Peyer's patch (tissue), 4 donors: ENCODE results near the gene TADA2B. TPM values are rescaled to one million over a fixed set of nuclear protein-coding genes. Genes with fewer than 3 reads are reported as not detected.
A peak's percentile ranks its signal among the peaks of the same experiment; 100 is the strongest.

Experiments
- DNase-seq, 3 donors: peaks; one replicate each; pipeline ENCODE4 v3.0.0-alpha.2; 2017 to 2019
- H3K27ac ChIP-seq, 4 donors: fragments of 200-600 bp; sonication (generic); one replicate each; pipeline ENCODE4 v1.5.1; 2016 to 2019
- H3K27me3 ChIP-seq, 2 donors: fragments of 200-600 bp; sonication (generic); one replicate each; pipeline ENCODE4 v1.5.1; 2019
- H3K36me3 ChIP-seq, 3 donors: fragments of 200-600 bp; sonication (generic); one replicate each; pipeline ENCODE4 v1.5.1; 2016 to 2019
- H3K4me1 ChIP-seq, 4 donors: fragments of 200-600 bp; sonication (generic); one replicate each; pipeline ENCODE4 v1.5.1; 2016 to 2019
- H3K4me3 ChIP-seq, 4 donors: fragments of 200-600 bp; sonication (generic); 1 replicate in 3 of 4; 2 replicates in 1 of 4; pipeline ENCODE4 v1.5.1; 2016 to 2019; ENCODE audit warnings: mild to moderate bottlenecking in 1 of 4
- H3K9me3 ChIP-seq, 4 donors: fragments of 200-600 bp; sonication (generic); one replicate each; pipeline ENCODE4 v1.5.1; 2016 to 2019; ENCODE audit warnings: mild to moderate bottlenecking in 1 of 4
- POLR2A ChIP-seq, 2 donors: fragments of 450-650 bp; IDR thresholded peaks; one replicate each; pipeline ENCODE4 v1.5.1; 2017; ENCODE audit warnings: antibody characterized with exemption in 2 of 2, mild to moderate bottlenecking in 2 of 2, moderate library complexity in 2 of 2
- total RNA-seq, 4 donors: library from RNA; depleted of rRNA; stranded (reverse); fragments of >200 nt; gene quantifications; one replicate each; pipeline ENCODE4 v1.1.0, GENCODE V29; 2016
- TF ChIP-seq, protein P1 (sequence below), 6 experiments: fragments of 450-650 bp in 4 of 6; fragments of 200-600 bp in 2 of 6; sonication (generic) in 1 of 6; IDR thresholded peaks; one replicate each; pipeline ENCODE4 v1.5.1; 2017 to 2019; ENCODE audit warnings: antibody characterized with exemption in 6 of 6, mild to moderate bottlenecking in 3 of 6, moderate library complexity in 1 of 6

Gene TADA2B
- total RNA-seq, 4 donors from 2014 or later = 23.1 to 31.4 (median 27.8) TPM

DNA sequence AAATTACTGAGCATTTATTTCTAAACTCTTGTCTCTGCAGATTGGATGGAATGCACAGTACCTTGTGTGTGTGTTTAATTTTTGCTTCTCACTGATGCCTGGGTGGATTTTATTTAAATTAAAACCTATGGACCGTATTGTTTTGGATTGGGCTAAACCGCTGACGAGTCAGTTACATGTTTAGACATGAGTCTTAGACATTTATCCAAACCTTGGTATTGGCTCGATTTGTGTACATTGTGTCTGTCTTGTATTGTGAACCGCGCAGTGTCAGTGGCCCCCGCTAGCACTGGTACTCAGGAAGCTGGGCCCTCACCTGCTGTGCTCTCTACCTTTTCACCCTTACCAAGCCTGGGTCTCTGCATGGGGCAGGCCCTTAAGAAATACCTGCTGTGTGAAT lies 40.8 kb upstream of the TADA2B start:
- Histone ChIP-seq H3K27me3 (no peaks in the 10 kb centered on the region), H3K9me3 (no peaks in the 10 kb centered on the region), H3K4me1 (peaks cover 0 to 6% (median 0%) of the 10 kb centered on the region in 4 donors), H3K27ac (no peak overlapping the region), H3K4me3 (no peak overlapping the region), H3K36me3 (peaks cover 0 to 88% (median 0%) of the 10 kb centered on the region in 3 donors)
- DNase-seq = no peak
- no peak for TF ChIP-seq POLR2A (IDR thresholded peaks at IDR 0.05)
- TF ChIP-seq, protein P1, sequence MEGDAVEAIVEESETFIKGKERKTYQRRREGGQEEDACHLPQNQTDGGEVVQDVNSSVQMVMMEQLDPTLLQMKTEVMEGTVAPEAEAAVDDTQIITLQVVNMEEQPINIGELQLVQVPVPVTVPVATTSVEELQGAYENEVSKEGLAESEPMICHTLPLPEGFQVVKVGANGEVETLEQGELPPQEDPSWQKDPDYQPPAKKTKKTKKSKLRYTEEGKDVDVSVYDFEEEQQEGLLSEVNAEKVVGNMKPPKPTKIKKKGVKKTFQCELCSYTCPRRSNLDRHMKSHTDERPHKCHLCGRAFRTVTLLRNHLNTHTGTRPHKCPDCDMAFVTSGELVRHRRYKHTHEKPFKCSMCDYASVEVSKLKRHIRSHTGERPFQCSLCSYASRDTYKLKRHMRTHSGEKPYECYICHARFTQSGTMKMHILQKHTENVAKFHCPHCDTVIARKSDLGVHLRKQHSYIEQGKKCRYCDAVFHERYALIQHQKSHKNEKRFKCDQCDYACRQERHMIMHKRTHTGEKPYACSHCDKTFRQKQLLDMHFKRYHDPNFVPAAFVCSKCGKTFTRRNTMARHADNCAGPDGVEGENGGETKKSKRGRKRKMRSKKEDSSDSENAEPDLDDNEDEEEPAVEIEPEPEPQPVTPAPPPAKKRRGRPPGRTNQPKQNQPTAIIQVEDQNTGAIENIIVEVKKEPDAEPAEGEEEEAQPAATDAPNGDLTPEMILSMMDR (IDR thresholded peaks at IDR 0.05) = no peak

DNA sequence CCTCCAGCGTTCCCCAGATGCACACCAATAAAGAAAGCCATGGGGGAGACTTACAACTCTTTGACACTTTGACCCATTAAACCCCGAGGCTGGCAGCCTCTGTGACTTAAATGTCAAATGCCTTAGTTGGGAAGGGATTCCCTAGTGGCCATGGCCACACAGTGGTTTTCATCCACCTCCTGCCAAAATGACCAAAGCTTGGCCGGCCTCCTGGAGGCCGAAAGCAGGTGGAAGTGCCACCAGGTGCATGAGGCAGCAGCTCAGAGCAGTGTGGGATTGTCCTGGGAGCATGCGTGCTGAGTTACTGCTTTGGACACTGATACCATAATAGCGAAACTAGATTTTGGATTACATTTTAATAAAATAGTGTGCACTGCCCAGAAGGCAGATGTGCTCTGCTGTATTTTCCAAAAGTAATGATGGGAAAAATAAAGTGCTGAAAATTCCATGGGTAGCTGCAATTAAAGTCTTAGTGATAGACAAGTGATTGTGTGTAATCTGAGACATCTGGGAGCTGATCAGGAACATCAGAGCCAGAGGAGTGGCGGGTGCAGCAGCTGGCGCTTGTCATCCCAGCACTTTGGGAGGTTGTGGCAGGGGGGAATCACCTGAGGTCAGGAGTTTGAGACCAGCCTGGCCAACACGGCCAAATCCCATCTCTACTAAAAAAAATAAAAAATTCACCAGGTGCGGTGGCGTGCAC lies 39.8 kb upstream of the TADA2B start:
- peak in 1 of 3 donors; percentile 24 for DNase-seq
- Histone ChIP-seq H3K4me3 (no peak overlapping the region), H3K27ac (no peak overlapping the region), H3K36me3 (peaks cover 0 to 87% (median 0%) of the 10 kb centered on the region in 3 donors), H3K27me3 (no peaks in the 10 kb centered on the region), H3K9me3 (no peaks in the 10 kb centered on the region), H3K4me1 (peaks cover 0 to 13% (median 0%) of the 10 kb centered on the region in 4 donors)
- TF ChIP-seq, protein P1 (IDR thresholded peaks at IDR 0.05) = no peak
- no peak for TF ChIP-seq POLR2A (IDR thresholded peaks at IDR 0.05)

DNA sequence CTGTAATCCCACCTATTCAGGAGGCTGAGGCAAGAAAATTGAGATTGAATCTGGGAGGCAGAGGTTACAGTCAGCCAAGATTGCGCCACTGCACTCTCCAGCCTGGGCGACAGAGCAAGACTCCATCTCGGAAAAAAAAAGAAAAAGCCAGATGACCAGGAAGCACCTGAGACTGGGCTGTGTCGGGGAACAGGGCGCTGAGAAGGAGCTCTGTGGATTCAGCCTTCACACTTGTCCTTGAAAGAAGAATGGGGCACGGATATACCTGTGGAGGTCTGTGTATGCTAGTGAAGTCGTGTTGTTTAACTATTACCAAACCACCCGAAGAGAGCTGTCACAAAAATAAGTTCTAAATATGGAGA lies 39.3 kb upstream of the TADA2B start:
- Histone ChIP-seq H3K27ac (no peak overlapping the region), H3K4me1 (peaks cover 0 to 13% (median 0%) of the 10 kb centered on the region in 4 donors), H3K4me3 (no peak overlapping the region), H3K9me3 (no peaks in the 10 kb centered on the region), H3K36me3 (peaks cover 0 to 87% (median 0%) of the 10 kb centered on the region in 3 donors), H3K27me3 (no peaks in the 10 kb centered on the region)
- TF ChIP-seq POLR2A (IDR thresholded peaks at IDR 0.05) = no peak
- TF ChIP-seq, protein P1 (IDR thresholded peaks at IDR 0.05) = no peak
- peak in 1 of 3 donors; percentile 37 for DNase-seq

DNA sequence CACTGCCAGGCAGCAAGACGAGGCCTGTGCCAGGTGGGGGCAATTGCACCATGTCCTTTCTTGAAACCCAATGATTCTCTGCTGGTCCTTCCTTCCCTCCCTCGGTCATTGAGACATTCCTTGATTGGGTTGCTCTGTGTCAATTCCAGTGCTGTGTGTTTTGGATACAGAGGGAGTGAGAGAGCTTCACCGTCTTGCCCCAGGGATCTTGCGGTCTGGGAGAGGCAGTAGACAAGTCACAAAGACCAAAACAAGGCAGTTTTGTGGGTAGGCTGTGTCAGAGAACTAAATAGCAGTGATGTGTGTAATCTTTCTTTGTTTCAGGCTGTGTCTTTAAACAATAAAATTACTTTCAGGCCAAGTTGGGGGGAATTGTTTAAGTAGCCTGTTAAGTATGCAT lies 38.8 kb upstream of the TADA2B start:
- H3K4me3 ChIP-seq = no peak overlapping the region
- peak in 1 of 3 donors; percentile 19 for DNase-seq
- H3K36me3 ChIP-seq = peaks cover 0 to 87% (median 0%) of the 10 kb centered on the region in 3 donors
- H3K4me1 ChIP-seq = peaks cover 0 to 13% (median 0%) of the 10 kb centered on the region in 4 donors
- H3K9me3 ChIP-seq = no peaks in the 10 kb centered on the region
- TF ChIP-seq, protein P1 (IDR thresholded peaks at IDR 0.05) = no peak
- no peak for TF ChIP-seq POLR2A (IDR thresholded peaks at IDR 0.05)
- no peaks in the 10 kb centered on the region for H3K27me3 ChIP-seq
- H3K27ac ChIP-seq = no peak overlapping the region

DNA sequence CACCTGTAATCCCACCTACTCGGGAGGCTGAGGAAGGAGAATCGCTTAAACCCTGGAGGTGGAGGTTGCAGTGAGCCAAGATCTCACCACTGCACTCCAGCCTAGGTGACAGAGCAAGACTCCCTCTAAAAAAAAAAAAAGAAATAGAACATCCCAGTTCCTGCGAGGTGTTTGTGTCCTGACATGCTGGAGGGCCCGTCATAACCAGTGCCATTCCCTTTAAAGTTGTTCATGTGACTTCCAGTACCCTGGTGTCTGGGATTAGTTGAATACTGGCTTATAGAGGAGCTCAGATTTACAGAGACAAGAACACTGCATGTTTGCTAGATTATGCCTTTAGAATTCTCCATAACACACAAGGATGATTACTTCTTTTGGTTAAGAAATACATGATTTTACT lies 37.6 kb upstream of the TADA2B start:
- Histone ChIP-seq H3K27me3 (no peaks in the 10 kb centered on the region), H3K27ac (no peak overlapping the region), H3K9me3 (no peaks in the 10 kb centered on the region), H3K4me3 (no peak overlapping the region), H3K4me1 (peaks cover 0 to 13% (median 0%) of the 10 kb centered on the region in 4 donors), H3K36me3 (peaks cover 0 to 87% (median 0%) of the 10 kb centered on the region in 3 donors)
- DNase-seq = no peak
- TF ChIP-seq, protein P1 (IDR thresholded peaks at IDR 0.05) = no peak
- no peak for TF ChIP-seq POLR2A (IDR thresholded peaks at IDR 0.05)
